Lung (tissue), 12 donors: ENCODE measurements around the gene CXCL8. TPM values are rescaled to one million over a fixed set of nuclear protein-coding genes. Genes with fewer than 3 reads are reported as not detected.

Experiments used
- ATAC-seq: fragments of 200-7000 bp; cut with Tn5 transposase; one replicate; pipeline ENCODE4 v1.9.1; 2020; ENCODE audit warnings: moderate number of reproducible peaks; ENCODE audit not compliant: insufficient read depth, low FRiP score
- DNase-seq, 3 donors: peaks; one replicate each; pipeline ENCODE4 v3.0.0-alpha.2; 2013 to 2017
- H3K27ac ChIP-seq, 2 donors: one replicate each; pipeline ENCODE4 v1.5.1; 2013; ENCODE audit warnings: mild to moderate bottlenecking in 2 of 2, moderate library complexity in 2 of 2, control low read depth in 1 of 2, inconsistent platforms in 1 of 2, low read depth in 1 of 2, low read length in 1 of 2
- H3K27me3 ChIP-seq, 3 donors: one replicate each; pipeline ENCODE4 v1.5.1; 2013; ENCODE audit warnings: low read length in 2 of 3; ENCODE audit not compliant: control insufficient read depth in 3 of 3, insufficient read depth in 3 of 3
- H3K36me3 ChIP-seq, 4 donors: one replicate each; pipeline ENCODE4 v1.5.1; 2013; ENCODE audit warnings: low read length in 4 of 4, mild to moderate bottlenecking in 1 of 4, moderate library complexity in 1 of 4; ENCODE audit not compliant: control insufficient read depth in 4 of 4, insufficient read depth in 4 of 4
- H3K4me1 ChIP-seq, 5 donors: one replicate each; pipeline ENCODE4 v1.5.1; 2013; ENCODE audit warnings: low read length in 5 of 5, mild to moderate bottlenecking in 2 of 5, moderate library complexity in 1 of 5; ENCODE audit not compliant: control insufficient read depth in 5 of 5, insufficient read depth in 5 of 5
- H3K4me3 ChIP-seq: one replicate; pipeline ENCODE4 v1.5.1; 2013; ENCODE audit warnings: mild to moderate bottlenecking, control low read depth, moderate library complexity
- H3K9ac ChIP-seq, 2 donors: one replicate each; pipeline ENCODE4 v1.5.1; 2013; ENCODE audit warnings: low read length in 2 of 2, control low read depth in 1 of 2; ENCODE audit not compliant: insufficient read depth in 1 of 2
- H3K9me3 ChIP-seq, 4 donors: one replicate each; pipeline ENCODE4 v1.5.1; 2013; ENCODE audit warnings: low read length in 3 of 4, mild to moderate bottlenecking in 1 of 4, moderate library complexity in 1 of 4; ENCODE audit not compliant: control insufficient read depth in 4 of 4, insufficient read depth in 3 of 4
- WGBS, 2 donors: extraction: QIAGEN DNeasy Blood & Tissue Kit; methylation state at CpG; one replicate each; pipeline ENCODE4 v1.1.7; 2013; 5-methylcytosine and 5-hydroxymethylcytosine counted together
- polyA plus RNA-seq, 2 donors: library from polyadenylated mRNA; stranded (reverse); fragments of 200-250 nt; gene quantifications; one replicate each; pipeline ENCODE4 v1.2.1, GENCODE V29; 2013
- total RNA-seq, 2 donors: library from RNA; depleted of rRNA in 1 of 2; stranded (reverse); fragments of >200 nt in 1 of 2; gene quantifications; one replicate each; pipeline ENCODE4 v1.2.1, GENCODE V29; 2014 to 2021
- TF ChIP-seq, protein P1 (sequence below): IDR thresholded peaks from 2 replicates; pipeline ENCODE4 v1.5.1; 2012; ENCODE audit warnings: mild to moderate bottlenecking; ENCODE audit errors: control extremely low read depth, extremely low read depth
- donor health status: control.
- donor health status: control.
- donor health status: Bipolar disorder and iron deficiency.
- donor health status: healthy.
- donor health status: DM: yes; HTN: yes; CAD: no.

The CXCL8 gene
- total and polyA plus RNA-seq, 4 donors: 33.8 to 501 (median 68.9) TPM

- H3K4me3 ChIP-seq: no peak overlapping the region
- DNase-seq (peak; percentile 18 to 46 (median 21)), ATAC-seq (peak; percentile 77)
- no peaks in the 10 kb centered on the region for H3K9me3 ChIP-seq
- 58 to 77% methylated on average over 8 of the region's 8 CpGs for WGBS, 2 donors
- H3K4me1 ChIP-seq: peaks cover 0 to 7% (median 0%) of the 10 kb centered on the region in 5 donors
- TF ChIP-seq, protein P1, sequence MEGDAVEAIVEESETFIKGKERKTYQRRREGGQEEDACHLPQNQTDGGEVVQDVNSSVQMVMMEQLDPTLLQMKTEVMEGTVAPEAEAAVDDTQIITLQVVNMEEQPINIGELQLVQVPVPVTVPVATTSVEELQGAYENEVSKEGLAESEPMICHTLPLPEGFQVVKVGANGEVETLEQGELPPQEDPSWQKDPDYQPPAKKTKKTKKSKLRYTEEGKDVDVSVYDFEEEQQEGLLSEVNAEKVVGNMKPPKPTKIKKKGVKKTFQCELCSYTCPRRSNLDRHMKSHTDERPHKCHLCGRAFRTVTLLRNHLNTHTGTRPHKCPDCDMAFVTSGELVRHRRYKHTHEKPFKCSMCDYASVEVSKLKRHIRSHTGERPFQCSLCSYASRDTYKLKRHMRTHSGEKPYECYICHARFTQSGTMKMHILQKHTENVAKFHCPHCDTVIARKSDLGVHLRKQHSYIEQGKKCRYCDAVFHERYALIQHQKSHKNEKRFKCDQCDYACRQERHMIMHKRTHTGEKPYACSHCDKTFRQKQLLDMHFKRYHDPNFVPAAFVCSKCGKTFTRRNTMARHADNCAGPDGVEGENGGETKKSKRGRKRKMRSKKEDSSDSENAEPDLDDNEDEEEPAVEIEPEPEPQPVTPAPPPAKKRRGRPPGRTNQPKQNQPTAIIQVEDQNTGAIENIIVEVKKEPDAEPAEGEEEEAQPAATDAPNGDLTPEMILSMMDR: no peak
- no peaks in the 10 kb centered on the region for H3K36me3 ChIP-seq
- no peak overlapping the region for H3K9ac ChIP-seq
- no peak overlapping the region for H3K27ac ChIP-seq
- H3K27me3 ChIP-seq: no peaks in the 10 kb centered on the region
These were observed 12.7 kb upstream of the CXCL8 start for GRCh38 chr4:73727685-73728084.

DNA sequence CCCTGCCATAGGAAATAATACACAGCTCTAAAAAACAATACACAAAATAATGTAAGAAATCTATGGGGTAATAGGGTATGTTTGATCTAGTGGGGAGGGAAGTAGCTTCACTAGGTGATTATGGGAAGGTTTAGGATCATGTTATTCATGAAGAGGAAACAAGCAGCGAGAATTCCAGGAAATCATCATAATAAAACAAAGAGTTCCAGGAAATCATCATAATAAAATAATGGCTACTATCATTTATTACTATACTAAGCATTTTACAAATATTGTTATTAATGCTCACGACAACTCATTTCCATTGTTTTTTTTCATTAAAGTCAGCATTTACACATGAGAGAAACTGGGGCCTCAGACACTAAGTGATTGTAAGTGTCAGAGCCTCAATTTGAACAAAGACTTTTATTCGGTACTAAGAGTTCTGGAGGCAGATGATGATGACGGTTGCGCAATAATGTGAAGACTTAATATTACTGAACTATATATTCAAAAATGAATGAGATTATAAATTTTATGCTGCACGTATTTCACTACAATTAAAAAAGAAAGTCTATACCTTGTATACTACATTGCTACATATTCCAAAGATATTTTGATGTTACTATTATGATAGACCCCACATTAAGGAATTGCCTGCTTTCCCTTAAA lies 12.2 kb upstream of the CXCL8 start:
- Histone ChIP-seq H3K9ac (no peak overlapping the region), H3K9me3 (no peaks in the 10 kb centered on the region), H3K27me3 (no peaks in the 10 kb centered on the region), H3K36me3 (no peaks in the 10 kb centered on the region), H3K4me1 (peaks cover 0 to 7% (median 0%) of the 10 kb centered on the region in 5 donors), H3K27ac (no peak overlapping the region), H3K4me3 (no peak overlapping the region)
- 79 to 92% methylated on average over 6 of the region's 6 CpGs for WGBS, 2 donors
- ATAC-seq (no peak), DNase-seq (no peak)
- TF ChIP-seq, protein P1: no peak

- no peak overlapping the region for H3K27ac ChIP-seq
- no peaks in the 10 kb centered on the region for H3K9me3 ChIP-seq
- 43 to 45% methylated on average over 3 of the region's 3 CpGs for WGBS, 2 donors
- H3K4me3 ChIP-seq: no peak overlapping the region
- H3K9ac ChIP-seq: no peak overlapping the region
- H3K4me1 ChIP-seq: peaks cover 0 to 10% (median 0%) of the 10 kb centered on the region in 5 donors
- TF ChIP-seq, protein P1: peak; percentile 47
- DNase-seq (peak; percentile 48 to 75 (median 54)), ATAC-seq (no peak)
- no peaks in the 10 kb centered on the region for H3K27me3 ChIP-seq
- no peaks in the 10 kb centered on the region for H3K36me3 ChIP-seq
These were observed 10.7 kb upstream of the CXCL8 start for GRCh38 chr4:73729534-73730165.
